ENCODE results near the gene CACNA1H.
"Not testable (repeated sequence)": the region's sequence is repeated elsewhere in the genome, so short reads cannot be mapped to it uniquely, and the experiment has no call there.

GRCh38 chr16:1256296-1256873 is 103.5 kb downstream of the CACNA1H start:
- not testable (repeated sequence) for TF ChIP-seq CTCF (IDR thresholded peaks at IDR 0.05; ENCODE audit: poor library complexity); EZH2phosphoT487 (IDR thresholded peaks at IDR 0.05; ENCODE audit: low read depth, severe bottlenecking, unreplicated experiment); EZH2 (IDR thresholded peaks at IDR 0.05; ENCODE audit: borderline replicate concordance)
